Cardiac fibroblast (primary cell): ENCODE data around the gene ABCD4.

ENCODE experiments used
- DNase-seq, 2 donors: peaks; one replicate each; pipeline versions ENCODE4 v3.0.0 to v3.0.0-alpha.2; 2010; ENCODE audit warnings: low read depth in 2 of 2
- H3K4me3 ChIP-seq, 2 donors: replicated peaks in 1 of 2; 1 replicate in 1 of 2; 2 replicates in 1 of 2; pipeline ENCODE4 v1.5.1; 2011; ENCODE audit warnings: low read depth in 2 of 2, low read length in 2 of 2, mild to moderate bottlenecking in 2 of 2, moderate library complexity in 1 of 2
- TF ChIP-seq, protein P1 (sequence below): IDR thresholded peaks from one replicate; pipeline ENCODE4 v1.5.1; 2011; ENCODE audit warnings: low read depth, mild to moderate bottlenecking, low read length, inconsistent platforms

ABCD4 gene

DNA sequence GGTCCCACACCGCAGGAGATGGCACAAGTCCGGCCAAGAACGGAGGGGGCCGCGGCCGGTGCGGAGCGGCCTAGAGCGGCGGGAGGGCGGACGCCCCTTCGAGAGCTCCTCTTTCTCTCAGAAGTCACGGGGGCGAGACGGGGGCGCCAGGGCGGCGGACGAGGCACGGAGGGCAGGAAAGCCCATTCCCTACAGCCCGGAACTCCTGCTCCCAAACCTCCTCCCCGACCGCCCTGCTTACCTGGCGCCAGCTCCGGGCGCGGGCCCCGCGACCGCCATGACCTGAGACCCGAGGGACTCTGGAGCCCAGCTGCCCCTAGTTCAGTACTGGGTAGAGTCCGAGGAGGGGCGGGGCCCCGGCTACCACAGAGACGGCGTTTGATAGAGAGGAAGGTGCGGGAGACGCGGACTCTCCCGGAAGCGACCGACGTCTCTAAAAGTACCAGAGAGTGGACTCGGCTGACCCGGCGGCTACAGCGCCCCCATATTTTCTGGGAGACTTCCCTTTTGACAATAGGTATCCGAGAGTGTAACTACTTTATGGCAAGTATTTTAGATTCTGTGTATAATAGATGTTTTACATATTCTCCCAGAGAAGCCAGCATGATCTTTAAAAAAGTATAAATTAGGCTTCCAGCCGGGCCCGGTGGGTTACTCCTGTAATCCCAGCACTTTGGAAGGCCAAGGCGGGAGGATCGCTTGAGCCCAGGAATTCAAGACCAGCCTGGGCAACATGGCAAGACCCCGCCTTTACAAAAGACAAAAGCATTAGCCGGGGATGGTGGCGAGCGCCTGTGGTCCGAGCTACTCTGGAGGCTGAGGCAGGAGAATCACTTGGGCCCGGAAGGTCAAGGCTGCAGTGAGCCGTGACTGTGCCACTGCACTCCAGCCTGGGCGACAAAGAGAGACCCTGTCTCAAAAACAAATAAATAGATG lies at the start of gene ABCD4:
TSS of gene ABCD4 (minus strand) at position 301 of the 936 bp plus-strand sequence. CDS start at position 279, 22 bp downstream.
- TF ChIP-seq, protein P1, sequence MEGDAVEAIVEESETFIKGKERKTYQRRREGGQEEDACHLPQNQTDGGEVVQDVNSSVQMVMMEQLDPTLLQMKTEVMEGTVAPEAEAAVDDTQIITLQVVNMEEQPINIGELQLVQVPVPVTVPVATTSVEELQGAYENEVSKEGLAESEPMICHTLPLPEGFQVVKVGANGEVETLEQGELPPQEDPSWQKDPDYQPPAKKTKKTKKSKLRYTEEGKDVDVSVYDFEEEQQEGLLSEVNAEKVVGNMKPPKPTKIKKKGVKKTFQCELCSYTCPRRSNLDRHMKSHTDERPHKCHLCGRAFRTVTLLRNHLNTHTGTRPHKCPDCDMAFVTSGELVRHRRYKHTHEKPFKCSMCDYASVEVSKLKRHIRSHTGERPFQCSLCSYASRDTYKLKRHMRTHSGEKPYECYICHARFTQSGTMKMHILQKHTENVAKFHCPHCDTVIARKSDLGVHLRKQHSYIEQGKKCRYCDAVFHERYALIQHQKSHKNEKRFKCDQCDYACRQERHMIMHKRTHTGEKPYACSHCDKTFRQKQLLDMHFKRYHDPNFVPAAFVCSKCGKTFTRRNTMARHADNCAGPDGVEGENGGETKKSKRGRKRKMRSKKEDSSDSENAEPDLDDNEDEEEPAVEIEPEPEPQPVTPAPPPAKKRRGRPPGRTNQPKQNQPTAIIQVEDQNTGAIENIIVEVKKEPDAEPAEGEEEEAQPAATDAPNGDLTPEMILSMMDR: peak; percentile 34
- H3K4me3 ChIP-seq: peak within 1 kb of the TSS; percentile 93 to 97
- peak; percentile 94 for DNase-seq

DNA sequence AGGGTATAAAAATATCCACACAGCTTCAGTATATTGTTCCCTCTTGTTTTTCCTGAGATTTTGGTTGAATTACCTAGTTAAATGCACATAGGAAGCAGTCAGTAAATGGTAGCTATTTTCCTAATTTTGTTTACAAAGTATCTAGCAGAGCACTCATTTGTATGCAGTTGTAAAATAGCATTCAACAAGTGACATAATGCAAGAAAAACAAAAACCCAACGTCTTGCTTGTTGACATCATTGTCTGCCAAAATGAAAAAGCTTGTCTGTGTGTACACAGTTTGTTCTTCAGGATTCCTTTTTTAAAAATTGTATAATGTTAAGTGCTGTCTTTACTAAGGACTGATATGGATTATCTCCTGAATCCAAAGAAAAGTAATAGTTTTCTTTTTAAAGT lies 48.2 kb upstream of the ABCD4 start:
- TF ChIP-seq, protein P1: no peak
- no peak for DNase-seq
- no peak overlapping the region for H3K4me3 ChIP-seq

- TF ChIP-seq, protein P1: no peak
- H3K4me3 ChIP-seq: no peak overlapping the region
- DNase-seq: no peak
Measured at GRCh38 chr14:74350211-74350927, 47.6 kb upstream of the ABCD4 start.

DNA sequence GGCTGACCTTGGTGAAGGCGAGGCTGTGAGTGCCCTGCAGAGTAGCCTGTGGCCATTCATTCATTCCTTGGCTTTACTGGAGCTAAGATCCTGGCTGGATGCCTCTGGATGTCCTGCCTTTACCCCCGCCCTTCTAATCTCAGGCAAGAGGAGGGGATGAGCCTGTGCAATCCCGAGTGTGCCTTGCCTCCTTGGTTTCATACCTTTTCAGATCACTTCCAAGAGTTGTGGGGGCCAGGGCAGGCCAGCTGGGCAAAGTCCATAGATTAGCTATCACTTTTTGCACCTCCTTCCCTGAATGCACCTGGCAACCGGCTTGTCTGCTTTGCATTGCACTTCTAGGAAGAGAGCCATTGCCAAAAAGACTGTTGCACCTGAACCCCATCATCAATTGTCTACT lies 47.0 kb upstream of the ABCD4 start:
- DNase-seq: no peak
- TF ChIP-seq, protein P1: no peak
- H3K4me3 ChIP-seq: no peak overlapping the region

GRCh38 chr14:74348735-74349463 lies 46.2 kb upstream of the ABCD4 start:
- H3K4me3 ChIP-seq: no peak overlapping the region
- TF ChIP-seq, protein P1: no peak
- DNase-seq: no peak

DNA sequence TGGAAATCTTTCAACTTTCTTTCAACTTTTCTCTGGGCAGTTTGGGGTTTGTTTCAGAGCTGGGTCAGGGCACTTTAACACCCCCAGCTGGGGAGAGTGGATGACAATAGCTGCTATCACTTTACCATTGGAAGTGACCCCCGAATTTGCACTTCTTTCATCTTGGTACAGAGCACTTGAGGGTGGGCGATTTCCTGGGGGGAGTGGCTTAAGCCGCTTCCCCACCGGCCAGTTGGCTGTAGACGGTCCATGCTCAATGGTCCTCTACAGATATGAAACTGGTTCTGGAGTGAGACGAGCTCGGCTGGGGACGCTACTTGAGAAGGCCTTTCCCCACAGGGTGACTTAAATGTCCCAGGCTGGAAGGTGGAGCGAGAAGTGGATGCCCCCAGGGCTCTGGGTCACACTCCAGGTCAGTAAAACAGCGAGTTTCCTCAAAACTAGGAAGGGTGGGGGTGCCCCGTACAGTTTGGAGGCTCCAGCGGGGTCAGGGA lies 45.6 kb upstream of the ABCD4 start, which contains the start of gene VRTN:
TSS of gene VRTN (plus strand) at position 231 of the 494 bp plus-strand sequence. CDS start 8,313 bp downstream, outside the sequence.
- H3K4me3 ChIP-seq: no peak within 1 kb of the TSS
- TF ChIP-seq, protein P1: no peak

More for the DNA sequence above, 45.6 kb upstream of the ABCD4 start, which contains the start of gene VRTN:
- no peak for DNase-seq
